ENCODE results near the gene EMX1.
A peak's percentile ranks its signal among the peaks of the same experiment; 100 is the strongest.

Gene EMX1

GRCh38 chr2:72917138-72917876 is at the start of gene EMX1 (continued):
- TF ChIP-seq, protein P1, sequence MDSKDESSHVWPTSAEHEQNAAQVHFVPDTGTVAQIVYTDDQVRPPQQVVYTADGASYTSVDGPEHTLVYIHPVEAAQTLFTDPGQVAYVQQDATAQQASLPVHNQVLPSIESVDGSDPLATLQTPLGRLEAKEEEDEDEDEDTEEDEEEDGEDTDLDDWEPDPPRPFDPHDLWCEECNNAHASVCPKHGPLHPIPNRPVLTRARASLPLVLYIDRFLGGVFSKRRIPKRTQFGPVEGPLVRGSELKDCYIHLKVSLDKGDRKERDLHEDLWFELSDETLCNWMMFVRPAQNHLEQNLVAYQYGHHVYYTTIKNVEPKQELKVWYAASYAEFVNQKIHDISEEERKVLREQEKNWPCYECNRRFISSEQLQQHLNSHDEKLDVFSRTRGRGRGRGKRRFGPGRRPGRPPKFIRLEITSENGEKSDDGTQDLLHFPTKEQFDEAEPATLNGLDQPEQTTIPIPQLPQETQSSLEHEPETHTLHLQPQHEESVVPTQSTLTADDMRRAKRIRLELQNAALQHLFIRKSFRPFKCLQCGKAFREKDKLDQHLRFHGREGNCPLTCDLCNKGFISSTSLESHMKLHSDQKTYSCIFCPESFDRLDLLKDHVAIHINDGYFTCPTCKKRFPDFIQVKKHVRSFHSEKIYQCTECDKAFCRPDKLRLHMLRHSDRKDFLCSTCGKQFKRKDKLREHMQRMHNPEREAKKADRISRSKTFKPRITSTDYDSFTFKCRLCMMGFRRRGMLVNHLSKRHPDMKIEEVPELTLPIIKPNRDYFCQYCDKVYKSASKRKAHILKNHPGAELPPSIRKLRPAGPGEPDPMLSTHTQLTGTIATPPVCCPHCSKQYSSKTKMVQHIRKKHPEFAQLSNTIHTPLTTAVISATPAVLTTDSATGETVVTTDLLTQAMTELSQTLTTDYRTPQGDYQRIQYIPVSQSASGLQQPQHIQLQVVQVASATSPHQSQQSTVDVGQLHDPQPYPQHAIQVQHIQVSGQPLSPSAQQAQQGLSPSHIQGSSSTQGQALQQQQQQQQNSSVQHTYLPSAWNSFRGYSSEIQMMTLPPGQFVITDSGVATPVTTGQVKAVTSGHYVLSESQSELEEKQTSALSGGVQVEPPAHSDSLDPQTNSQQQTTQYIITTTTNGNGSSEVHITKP (tag by site-specific recombination; IDR thresholded peaks at IDR 0.05) = peak; percentile 71
- TF ChIP-seq BCL11A (tag by site-specific recombination; IDR thresholded peaks at IDR 0.05; ENCODE audit: low read depth) (no peak), ZNF132 (tag by site-specific recombination; IDR thresholded peaks at IDR 0.05; ENCODE audit: borderline replicate concordance) (no peak), ZNF768 (tag by site-specific recombination; IDR thresholded peaks at IDR 0.05) (no peak), ZXDB (tag by site-specific recombination; IDR thresholded peaks at IDR 0.05) (no peak), HOXC10 (CRISPR knock-in tag; IDR thresholded peaks at IDR 0.05) (no peak)

GRCh38 chr2:72871060-72871459 is 46.3 kb upstream of the EMX1 start:
- TF ChIP-seq ZNF658 (tag by site-specific recombination; IDR thresholded peaks at IDR 0.05) (no peak), ZNF248 (tag by site-specific recombination; IDR thresholded peaks at IDR 0.05) (no peak), ZBTB20 (tag by site-specific recombination; IDR thresholded peaks at IDR 0.05) (no peak), ZNF624 (tag by site-specific recombination; IDR thresholded peaks at IDR 0.05) (no peak), ZEB2 (tag by site-specific recombination; IDR thresholded peaks at IDR 0.05) (no peak), ZNF2 (tag by site-specific recombination; IDR thresholded peaks at IDR 0.05) (no peak), ZNF501 (tag by site-specific recombination; IDR thresholded peaks at IDR 0.05) (no peak), ZNF350 (tag by site-specific recombination; IDR thresholded peaks at IDR 0.05) (no peak), ZNF280C (tag by site-specific recombination; IDR thresholded peaks at IDR 0.05) (no peak), GLIS2 (tag by site-specific recombination; IDR thresholded peaks at IDR 0.05) (no peak), ZNF670 (tag by site-specific recombination; IDR thresholded peaks at IDR 0.05; ENCODE audit: low read depth) (no peak), ZNF530 (tag by site-specific recombination; IDR thresholded peaks at IDR 0.05; ENCODE audit: low read depth) (no peak), ZNF571 (tag by site-specific recombination; IDR thresholded peaks at IDR 0.05) (no peak), ZNF433 (tag by site-specific recombination; IDR thresholded peaks at IDR 0.05; ENCODE audit: low read depth) (no peak)
- TF ChIP-seq, protein P2, sequence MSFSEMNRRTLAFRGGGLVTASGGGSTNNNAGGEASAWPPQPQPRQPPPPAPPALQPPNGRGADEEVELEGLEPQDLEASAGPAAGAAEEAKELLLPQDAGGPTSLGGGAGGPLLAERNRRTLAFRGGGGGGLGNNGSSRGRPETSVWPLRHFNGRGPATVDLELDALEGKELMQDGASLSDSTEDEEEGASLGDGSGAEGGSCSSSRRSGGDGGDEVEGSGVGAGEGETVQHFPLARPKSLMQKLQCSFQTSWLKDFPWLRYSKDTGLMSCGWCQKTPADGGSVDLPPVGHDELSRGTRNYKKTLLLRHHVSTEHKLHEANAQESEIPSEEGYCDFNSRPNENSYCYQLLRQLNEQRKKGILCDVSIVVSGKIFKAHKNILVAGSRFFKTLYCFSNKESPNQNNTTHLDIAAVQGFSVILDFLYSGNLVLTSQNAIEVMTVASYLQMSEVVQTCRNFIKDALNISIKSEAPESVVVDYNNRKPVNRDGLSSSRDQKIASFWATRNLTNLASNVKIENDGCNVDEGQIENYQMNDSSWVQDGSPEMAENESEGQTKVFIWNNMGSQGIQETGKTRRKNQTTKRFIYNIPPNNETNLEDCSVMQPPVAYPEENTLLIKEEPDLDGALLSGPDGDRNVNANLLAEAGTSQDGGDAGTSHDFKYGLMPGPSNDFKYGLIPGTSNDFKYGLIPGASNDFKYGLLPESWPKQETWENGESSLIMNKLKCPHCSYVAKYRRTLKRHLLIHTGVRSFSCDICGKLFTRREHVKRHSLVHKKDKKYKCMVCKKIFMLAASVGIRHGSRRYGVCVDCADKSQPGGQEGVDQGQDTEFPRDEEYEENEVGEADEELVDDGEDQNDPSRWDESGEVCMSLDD (tag by site-specific recombination; IDR thresholded peaks at IDR 0.05) = no peak
- TF ChIP-seq, protein P3, sequence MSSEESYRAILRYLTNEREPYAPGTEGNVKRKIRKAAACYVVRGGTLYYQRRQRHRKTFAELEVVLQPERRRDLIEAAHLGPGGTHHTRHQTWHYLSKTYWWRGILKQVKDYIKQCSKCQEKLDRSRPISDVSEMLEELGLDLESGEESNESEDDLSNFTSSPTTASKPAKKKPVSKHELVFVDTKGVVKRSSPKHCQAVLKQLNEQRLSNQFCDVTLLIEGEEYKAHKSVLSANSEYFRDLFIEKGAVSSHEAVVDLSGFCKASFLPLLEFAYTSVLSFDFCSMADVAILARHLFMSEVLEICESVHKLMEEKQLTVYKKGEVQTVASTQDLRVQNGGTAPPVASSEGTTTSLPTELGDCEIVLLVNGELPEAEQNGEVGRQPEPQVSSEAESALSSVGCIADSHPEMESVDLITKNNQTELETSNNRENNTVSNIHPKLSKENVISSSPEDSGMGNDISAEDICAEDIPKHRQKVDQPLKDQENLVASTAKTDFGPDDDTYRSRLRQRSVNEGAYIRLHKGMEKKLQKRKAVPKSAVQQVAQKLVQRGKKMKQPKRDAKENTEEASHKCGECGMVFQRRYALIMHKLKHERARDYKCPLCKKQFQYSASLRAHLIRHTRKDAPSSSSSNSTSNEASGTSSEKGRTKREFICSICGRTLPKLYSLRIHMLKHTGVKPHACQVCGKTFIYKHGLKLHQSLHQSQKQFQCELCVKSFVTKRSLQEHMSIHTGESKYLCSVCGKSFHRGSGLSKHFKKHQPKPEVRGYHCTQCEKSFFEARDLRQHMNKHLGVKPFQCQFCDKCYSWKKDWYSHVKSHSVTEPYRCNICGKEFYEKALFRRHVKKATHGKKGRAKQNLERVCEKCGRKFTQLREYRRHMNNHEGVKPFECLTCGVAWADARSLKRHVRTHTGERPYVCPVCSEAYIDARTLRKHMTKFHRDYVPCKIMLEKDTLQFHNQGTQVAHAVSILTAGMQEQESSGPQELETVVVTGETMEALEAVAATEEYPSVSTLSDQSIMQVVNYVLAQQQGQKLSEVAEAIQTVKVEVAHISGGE (tag by site-specific recombination; conservative IDR thresholded peaks at IDR 0.05; ENCODE audit: low read depth) = no peak
- Histone ChIP-seq H3K9me3 (ENCODE audit: control insufficient read depth, insufficient read depth, low read depth, low read length) (no peaks in the 10 kb centered on the region), H3K4me1 (ENCODE audit: control insufficient read depth, insufficient read depth, low read length) (no peaks in the 10 kb centered on the region), H3K27ac (ENCODE audit: extremely low read depth, low read depth, low read length) (no peak overlapping the region), H3K36me3 (ENCODE audit: control insufficient read depth in 2 of 2, insufficient read depth in 1 of 2, low read length in 2 of 2) (no peaks in the 10 kb centered on the region), H3K4me3 (ENCODE audit: low read depth, low read length) (no peak overlapping the region)
- ChIA-PET CTCF (interaction anchor here (0.6 to 1.7 kb wide), 5 partner anchors 9 to 23 kb away, joined by 3 to 9 read pairs (median 6); no protein-coding TSS in a partner anchor), POLR2A (no interaction called here)

Measured in HEK293 (cell line).